Measurements from ENCODE around the gene SOCS1.

Gene SOCS1

GRCh38 chr16:11248133-11248532, 7.9 kb downstream of the SOCS1 start:
- H3K9ac ChIP-seq: no peak overlapping the region
- H3K27ac ChIP-seq: no peak overlapping the region
- no peak overlapping the region for H3K4me3 ChIP-seq
- no peak overlapping the region for H3K4me2 ChIP-seq
- peaks cover 21% of the 10 kb centered on the region; the same call in 1 of the 2 replicates for H4K20me1 ChIP-seq
- H3K36me3 ChIP-seq: no peaks in the 10 kb centered on the region
- no peaks in the 10 kb centered on the region for H3K9me3 ChIP-seq
- H3K27me3 ChIP-seq: no peaks in the 10 kb centered on the region
- no peak for TF ChIP-seq Cebpa-rat (IDR thresholded peaks at IDR 0.05)
- H3K4me1 ChIP-seq: peaks cover 27% of the 10 kb centered on the region

GRCh38 chr16:11245988-11246387, 10.0 kb downstream of the SOCS1 start:
- H3K27ac ChIP-seq: no peak overlapping the region
- TF ChIP-seq Cebpa-rat (IDR thresholded peaks at IDR 0.05): no peak
- no peak overlapping the region for H3K9ac ChIP-seq
- no peaks in the 10 kb centered on the region; the same call in 1 of the 2 replicates for H4K20me1 ChIP-seq
- no peaks in the 10 kb centered on the region for H3K9me3 ChIP-seq
- peaks cover 19% of the 10 kb centered on the region for H3K4me1 ChIP-seq
- no peak overlapping the region for H3K4me3 ChIP-seq
- no peak overlapping the region for H3K4me2 ChIP-seq
- no peaks in the 10 kb centered on the region for H3K27me3 ChIP-seq
- no peaks in the 10 kb centered on the region for H3K36me3 ChIP-seq

GRCh38 chr16:11245222-11245737, 10.7 kb downstream of the SOCS1 start:
- Histone ChIP-seq H3K36me3 (no peaks in the 10 kb centered on the region), H3K9ac (no peak overlapping the region), H3K27ac (no peak overlapping the region), H4K20me1 (no peaks in the 10 kb centered on the region; the same call in 1 of the 2 replicates), H3K9me3 (no peaks in the 10 kb centered on the region), H3K4me1 (peaks cover 26% of the 10 kb centered on the region), H3K27me3 (no peaks in the 10 kb centered on the region), H3K4me2 (no peak overlapping the region), H3K4me3 (no peak overlapping the region)
- no peak for TF ChIP-seq Cebpa-rat (IDR thresholded peaks at IDR 0.05)

GRCh38 chr16:11242658-11243057, 13.3 kb downstream of the SOCS1 start:
- H3K27me3 ChIP-seq: no peaks in the 10 kb centered on the region
- peaks cover 34% of the 10 kb centered on the region for H3K4me1 ChIP-seq
- H3K9me3 ChIP-seq: no peaks in the 10 kb centered on the region
- H3K4me2 ChIP-seq: no peak overlapping the region
- no peak overlapping the region for H3K9ac ChIP-seq
- no peak overlapping the region for H3K4me3 ChIP-seq
- no peaks in the 10 kb centered on the region for H4K20me1 ChIP-seq
- no peak overlapping the region for H3K27ac ChIP-seq
- no peak for TF ChIP-seq Cebpa-rat (IDR thresholded peaks at IDR 0.05)
- no peaks in the 10 kb centered on the region for H3K36me3 ChIP-seq

GRCh38 chr16:11241480-11242204, 14.4 kb downstream of the SOCS1 start:
- H3K9ac ChIP-seq: no peak overlapping the region
- H3K27ac ChIP-seq: peak overlapping the region; percentile 66; the same call in 1 of the 2 replicates
- no peak overlapping the region for H3K4me3 ChIP-seq
- peak overlapping the region; percentile 79 for H3K4me2 ChIP-seq
- peaks cover 45% of the 10 kb centered on the region for H3K4me1 ChIP-seq
- H3K36me3 ChIP-seq: no peaks in the 10 kb centered on the region
- H3K27me3 ChIP-seq: no peaks in the 10 kb centered on the region
- no peaks in the 10 kb centered on the region for H4K20me1 ChIP-seq
- no peaks in the 10 kb centered on the region for H3K9me3 ChIP-seq
- TF ChIP-seq Cebpa-rat (IDR thresholded peaks at IDR 0.05): no peak

GRCh38 chr16:11240636-11241473, 15.1 kb downstream of the SOCS1 start:
- H3K9ac ChIP-seq: no peak overlapping the region
- peaks cover 52% of the 10 kb centered on the region for H3K4me1 ChIP-seq
- H3K27me3 ChIP-seq: no peaks in the 10 kb centered on the region
- peak overlapping the region; percentile 79 for H3K4me2 ChIP-seq
- H3K36me3 ChIP-seq: no peaks in the 10 kb centered on the region
- peak overlapping the region; percentile 66 for H3K27ac ChIP-seq
- TF ChIP-seq Cebpa-rat (IDR thresholded peaks at IDR 0.05): no peak
- H3K4me3 ChIP-seq: no peak overlapping the region
- no peaks in the 10 kb centered on the region for H3K9me3 ChIP-seq
- no peaks in the 10 kb centered on the region for H4K20me1 ChIP-seq

- no peak for TF ChIP-seq Cebpa-rat (IDR thresholded peaks at IDR 0.05)
- Histone ChIP-seq H3K4me2 (peak overlapping the region; percentile 79), H4K20me1 (no peaks in the 10 kb centered on the region), H3K4me1 (peaks cover 62% of the 10 kb centered on the region), H3K9ac (no peak overlapping the region), H3K36me3 (no peaks in the 10 kb centered on the region), H3K9me3 (no peaks in the 10 kb centered on the region), H3K27ac (peak overlapping the region; percentile 66), H3K27me3 (no peaks in the 10 kb centered on the region), H3K4me3 (no peak overlapping the region)
Observed at GRCh38 chr16:11239644-11240632, 16.1 kb downstream of the SOCS1 start.

- no peak overlapping the region for H3K27ac ChIP-seq
- no peak overlapping the region for H3K4me3 ChIP-seq
- H3K27me3 ChIP-seq: no peaks in the 10 kb centered on the region
- TF ChIP-seq Cebpa-rat (IDR thresholded peaks at IDR 0.05): no peak
- H3K9ac ChIP-seq: 0 out of 2 replicates have a peak overlapping the region, but pooled peaks have one; percentile 20
- H3K4me2 ChIP-seq: peak overlapping the region; percentile 41
- H3K36me3 ChIP-seq: no peaks in the 10 kb centered on the region
- no peaks in the 10 kb centered on the region for H3K9me3 ChIP-seq
- peaks cover 76% of the 10 kb centered on the region for H3K4me1 ChIP-seq
- no peaks in the 10 kb centered on the region for H4K20me1 ChIP-seq
Observed at GRCh38 chr16:11238272-11239202, 17.5 kb downstream of the SOCS1 start.
